Parathyroid adenoma (tissue), 2 donors: ENCODE data around the gene L2HGDH.

Experiments
- H2AFZ ChIP-seq: fragments of 300-600 bp; sonication (generic); one replicate; pipeline ENCODE4 v1.7.0; 2017; ENCODE audit warnings: antibody characterized with exemption, mild to moderate bottlenecking
- H3K27ac ChIP-seq: fragments of 300-600 bp; sonication (generic); one replicate; pipeline ENCODE4 v1.7.0; 2017
- H3K27me3 ChIP-seq: fragments of 300-600 bp; sonication (generic); one replicate; pipeline ENCODE4 v1.7.0; 2017; ENCODE audit warnings: low read length; ENCODE audit not compliant: control insufficient read depth, insufficient read depth
- H3K36me3 ChIP-seq: fragments of 300-600 bp; sonication (generic); one replicate; pipeline ENCODE4 v1.7.0; 2017; ENCODE audit warnings: low read length; ENCODE audit not compliant: control insufficient read depth, insufficient read depth
- H3K4me1 ChIP-seq: fragments of 300-600 bp; sonication (generic); one replicate; pipeline ENCODE4 v1.7.0; 2017; ENCODE audit warnings: control low read depth
- H3K4me2 ChIP-seq: fragments of 300-600 bp; sonication (generic); one replicate; pipeline ENCODE4 v1.7.0; 2017; ENCODE audit warnings: low read length
- H3K4me3 ChIP-seq: fragments of 300-600 bp; sonication (generic); one replicate; pipeline ENCODE4 v1.7.0; 2017; ENCODE audit warnings: low read depth, low read length
- H3K79me2 ChIP-seq: fragments of 300-600 bp; sonication (generic); one replicate; pipeline ENCODE4 v1.7.0; 2017; ENCODE audit warnings: control low read depth
- H3K9ac ChIP-seq: fragments of 300-600 bp; sonication (generic); one replicate; pipeline ENCODE4 v1.7.0; 2017; ENCODE audit warnings: mild to moderate bottlenecking
- H3K9me3 ChIP-seq: fragments of 300-600 bp; sonication (generic); one replicate; pipeline ENCODE4 v1.7.0; 2017; ENCODE audit warnings: low read length; ENCODE audit not compliant: control insufficient read depth
- CTCF ChIP-seq: fragments of 300-600 bp; sonication (generic); IDR thresholded peaks from one replicate; pipeline ENCODE4 v1.7.0; 2017; ENCODE audit warnings: antibody characterized with exemption, mild to moderate bottlenecking
- donor health status: primary hyperparathyroidism.

The L2HGDH gene

GRCh38 chr14:50333014-50333509, 21.0 kb upstream of the L2HGDH start:
- no peak overlapping the region for H3K9ac ChIP-seq
- no peak overlapping the region for H3K27ac ChIP-seq
- H3K4me2 ChIP-seq: no peak overlapping the region
- H3K27me3 ChIP-seq: no peaks in the 10 kb centered on the region
- TF ChIP-seq CTCF: no peak
- no peak overlapping the region for H2AFZ ChIP-seq
- no peaks in the 10 kb centered on the region for H3K79me2 ChIP-seq
- no peaks in the 10 kb centered on the region for H3K9me3 ChIP-seq
- no peaks in the 10 kb centered on the region for H3K4me1 ChIP-seq
- no peak overlapping the region for H3K4me3 ChIP-seq
- H3K36me3 ChIP-seq: no peaks in the 10 kb centered on the region

GRCh38 chr14:50331596-50331995, 19.6 kb upstream of the L2HGDH start:
- no peaks in the 10 kb centered on the region for H3K36me3 ChIP-seq
- H3K9ac ChIP-seq: no peak overlapping the region
- no peaks in the 10 kb centered on the region for H3K79me2 ChIP-seq
- no peak overlapping the region for H3K27ac ChIP-seq
- H3K4me1 ChIP-seq: no peaks in the 10 kb centered on the region
- H3K4me3 ChIP-seq: no peak overlapping the region
- no peaks in the 10 kb centered on the region for H3K9me3 ChIP-seq
- H3K27me3 ChIP-seq: no peaks in the 10 kb centered on the region
- no peak overlapping the region for H3K4me2 ChIP-seq
- TF ChIP-seq CTCF: no peak
- no peak overlapping the region for H2AFZ ChIP-seq

- H3K4me3 ChIP-seq: no peak overlapping the region
- H3K9ac ChIP-seq: no peak overlapping the region
- H3K27ac ChIP-seq: no peak overlapping the region
Measured at GRCh38 chr14:50321009-50321660, 9.1 kb upstream of the L2HGDH start.

GRCh38 chr14:50320283-50320682, 8.3 kb upstream of the L2HGDH start:
- H3K27ac ChIP-seq: no peak overlapping the region
- H3K9me3 ChIP-seq: no peaks in the 10 kb centered on the region
- TF ChIP-seq CTCF: no peak
- H3K4me2 ChIP-seq: no peak overlapping the region
- no peak overlapping the region for H3K4me3 ChIP-seq
- H3K4me1 ChIP-seq: no peaks in the 10 kb centered on the region
- H2AFZ ChIP-seq: no peak overlapping the region
- H3K27me3 ChIP-seq: no peaks in the 10 kb centered on the region
- H3K79me2 ChIP-seq: peaks cover 5% of the 10 kb centered on the region
- H3K36me3 ChIP-seq: no peaks in the 10 kb centered on the region
- no peak overlapping the region for H3K9ac ChIP-seq

More at GRCh38 chr14:50321009-50321660, 9.1 kb upstream of the L2HGDH start:
- H3K27me3 ChIP-seq: no peaks in the 10 kb centered on the region
- H3K4me2 ChIP-seq: peak overlapping the region; percentile 40
- H2AFZ ChIP-seq: peak overlapping the region; percentile 0
- H3K9me3 ChIP-seq: no peaks in the 10 kb centered on the region
- peaks cover 5% of the 10 kb centered on the region for H3K79me2 ChIP-seq
- H3K4me1 ChIP-seq: no peaks in the 10 kb centered on the region
- peak; percentile 80 for TF ChIP-seq CTCF
- no peaks in the 10 kb centered on the region for H3K36me3 ChIP-seq

GRCh38 chr14:50319721-50320120, 7.7 kb upstream of the L2HGDH start:
- H3K9ac ChIP-seq: no peak overlapping the region
- H3K4me2 ChIP-seq: no peak overlapping the region
- H3K9me3 ChIP-seq: no peaks in the 10 kb centered on the region
- no peak overlapping the region for H3K27ac ChIP-seq
- H2AFZ ChIP-seq: no peak overlapping the region
- H3K27me3 ChIP-seq: no peaks in the 10 kb centered on the region
- TF ChIP-seq CTCF: no peak
- peaks cover 5% of the 10 kb centered on the region for H3K79me2 ChIP-seq
- H3K4me3 ChIP-seq: no peak overlapping the region
- no peaks in the 10 kb centered on the region for H3K36me3 ChIP-seq
- no peaks in the 10 kb centered on the region for H3K4me1 ChIP-seq
